TTC549 (cell line): ENCODE data around the gene SLC35F3.
"Not testable (repeated sequence)": the region's sequence is repeated elsewhere in the genome, so short reads cannot be mapped to it uniquely, and the experiment has no call there.

Experiments used
- FAIRE-seq: peaks from 2 replicates; lab custom pipeline; 2012; peaks lifted over from hg19 to GRCh38; lab: Jason Lieb, UNC

Gene SLC35F3

DNA sequence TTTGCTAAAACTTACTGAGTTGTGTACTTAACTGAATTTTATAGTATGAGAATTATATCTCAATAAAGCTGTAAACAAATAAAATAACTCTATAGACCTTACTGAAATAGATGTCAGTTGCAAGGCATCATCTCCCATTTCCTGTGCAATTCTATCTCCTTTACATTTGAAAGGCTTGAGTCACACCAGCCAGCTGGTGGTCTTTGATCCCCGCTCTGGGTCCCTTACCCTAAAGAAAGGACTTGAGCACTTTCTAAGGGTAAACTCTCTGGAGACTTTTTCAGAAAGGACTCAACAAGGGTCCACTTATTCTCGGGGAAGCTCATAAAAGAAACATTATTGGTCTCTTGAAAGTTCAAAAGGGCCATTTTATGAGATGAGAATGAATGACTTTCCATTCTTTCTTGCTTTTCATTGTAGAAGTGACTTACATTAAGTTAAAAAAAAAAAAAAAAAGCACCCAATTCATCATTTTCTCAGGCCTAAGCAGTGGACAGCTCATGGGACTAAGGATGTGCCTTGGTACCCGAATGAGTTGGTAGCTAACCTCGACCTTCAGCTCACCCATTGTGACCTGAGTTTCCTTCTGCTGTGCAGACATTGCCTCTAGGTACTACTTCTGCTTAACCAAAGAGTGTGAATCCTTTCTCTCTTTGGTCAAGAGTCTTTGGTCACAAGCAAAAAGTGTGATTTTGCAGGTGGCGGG lies 321.8 kb downstream of the SLC35F3 start:
- no peak for FAIRE-seq

DNA sequence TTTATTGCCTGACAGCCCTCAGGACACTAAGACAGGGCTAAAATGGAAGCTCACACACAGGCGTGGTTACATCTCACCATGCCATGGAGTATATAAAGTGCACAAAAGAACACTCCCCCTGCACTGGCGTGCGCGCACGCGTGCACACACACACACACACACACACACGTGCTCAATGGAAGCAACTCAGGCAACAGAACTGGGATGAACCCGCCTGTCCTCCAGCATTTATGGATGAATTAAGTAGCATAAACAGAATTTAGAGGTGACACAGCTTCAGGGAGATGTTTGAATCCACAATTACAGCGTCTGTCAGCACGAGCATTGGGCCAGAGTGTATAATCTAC lies 322.3 kb downstream of the SLC35F3 start:
- FAIRE-seq: no peak

DNA sequence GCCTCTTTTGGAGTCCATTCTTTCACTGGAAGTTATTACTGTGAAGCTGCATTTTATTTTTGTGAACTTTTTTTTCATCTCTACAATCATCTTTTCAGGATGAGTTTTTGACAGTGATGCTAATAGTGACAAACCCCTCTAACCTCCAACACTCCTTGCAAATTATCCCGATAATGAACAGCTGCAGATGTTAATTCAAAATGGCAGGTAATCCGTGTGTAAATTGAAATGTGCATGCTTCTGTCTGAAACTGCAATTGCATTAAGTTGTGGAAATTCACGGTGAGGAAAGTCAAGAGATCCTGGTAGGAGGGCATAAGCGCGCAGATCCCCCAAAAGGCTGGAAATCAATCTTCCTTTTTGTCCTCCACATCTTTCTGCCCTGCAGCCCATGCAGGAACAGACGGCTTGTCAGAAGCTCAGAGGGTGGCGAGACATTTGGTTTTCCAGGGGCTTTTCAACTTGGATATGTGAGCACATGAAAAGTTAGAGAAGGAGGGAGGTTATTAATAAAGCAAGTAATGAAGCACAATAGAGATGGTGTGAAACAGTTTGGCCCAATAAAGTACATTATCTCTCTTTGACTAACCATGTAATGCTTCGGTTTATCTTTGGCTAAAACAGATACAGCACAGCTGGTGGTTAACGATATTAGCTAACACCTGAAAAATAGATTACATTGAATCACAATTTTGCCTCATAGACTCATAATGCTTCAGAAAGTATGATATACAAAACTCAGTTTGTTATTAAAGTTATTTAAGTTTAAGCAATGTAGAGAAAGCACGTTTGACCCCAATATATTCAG lies 325.3 kb downstream of the SLC35F3 start:
- no peak for FAIRE-seq

DNA sequence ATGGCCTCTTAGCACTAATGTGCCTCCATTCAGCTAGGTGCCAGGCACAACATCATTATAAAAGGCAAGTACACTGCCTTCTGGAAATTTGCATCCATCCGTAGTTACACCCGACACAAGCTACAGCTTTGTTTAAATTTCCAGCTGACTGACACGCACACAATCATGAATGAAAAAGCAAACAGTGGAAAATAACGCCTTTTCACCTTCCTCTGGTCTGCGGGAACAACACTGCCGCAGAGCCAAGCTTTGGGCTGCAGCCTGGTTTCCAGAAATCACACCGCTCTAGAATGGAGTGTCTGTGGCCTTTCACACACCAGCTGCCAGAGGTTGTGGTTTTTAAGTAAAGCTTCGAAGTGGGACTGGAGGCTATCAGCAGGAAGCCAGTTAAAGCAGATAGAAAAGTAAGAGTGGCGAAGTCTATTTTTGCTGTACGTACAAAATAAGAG lies 326.0 kb downstream of the SLC35F3 start:
- no peak for FAIRE-seq

DNA sequence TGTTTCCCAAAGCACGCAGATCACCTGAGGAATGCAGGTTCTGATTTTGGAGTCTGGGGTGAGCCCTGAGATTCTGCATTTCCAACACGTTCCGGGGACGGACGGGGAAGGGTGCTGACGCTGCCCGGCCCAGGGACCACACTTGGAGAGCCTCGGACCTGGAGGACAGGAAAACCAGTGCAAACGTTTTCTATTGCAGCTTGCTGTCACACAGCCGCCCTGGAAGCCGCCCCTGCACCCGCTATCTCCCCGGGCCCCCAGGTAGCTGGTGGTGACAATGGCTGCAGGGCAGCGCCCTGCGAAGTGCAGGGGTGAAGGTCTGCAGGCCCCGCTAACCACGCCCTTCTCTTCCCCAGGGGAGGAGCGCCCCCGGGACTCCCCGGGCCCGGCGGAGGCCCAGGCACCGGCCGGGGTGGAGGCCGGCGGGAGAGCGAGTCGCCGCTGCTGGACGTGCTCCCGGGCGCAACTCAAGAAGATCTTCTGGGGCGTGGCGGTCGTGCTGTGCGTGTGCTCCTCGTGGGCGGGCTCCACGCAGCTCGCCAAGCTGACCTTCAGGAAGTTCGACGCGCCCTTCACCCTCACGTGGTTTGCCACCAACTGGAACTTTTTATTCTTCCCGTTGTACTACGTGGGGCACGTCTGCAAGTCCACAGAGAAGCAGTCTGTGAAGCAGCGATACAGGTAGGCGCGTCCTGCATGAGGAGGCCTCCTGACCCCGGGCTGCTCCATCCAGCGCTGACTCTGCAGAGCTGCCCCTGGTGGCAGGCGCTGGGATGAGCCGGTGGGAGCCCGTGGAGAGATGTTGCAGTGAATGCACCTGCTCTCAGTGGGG lies 326.8 kb downstream of the SLC35F3 start:
- no peak for FAIRE-seq

DNA sequence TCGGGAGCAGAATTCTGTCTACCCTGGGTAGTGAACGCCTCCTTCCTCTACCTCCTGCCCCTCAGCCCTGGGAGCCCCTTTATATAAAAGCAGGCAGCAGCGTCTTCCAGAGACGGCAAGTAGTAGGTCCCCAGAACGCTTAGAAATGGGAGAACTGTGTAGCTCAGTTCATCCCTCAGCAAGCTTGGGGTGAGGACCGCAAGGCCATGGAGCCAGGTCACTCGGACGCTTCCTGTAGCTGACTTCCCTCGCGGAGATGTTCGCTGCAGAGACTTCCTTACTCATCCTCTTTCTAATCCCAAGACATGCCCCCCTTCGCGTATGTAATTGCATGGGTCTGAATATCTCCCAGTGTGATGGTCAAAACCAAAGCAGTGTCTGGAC lies 327.4 kb downstream of the SLC35F3 start:
- no peak for FAIRE-seq

DNA sequence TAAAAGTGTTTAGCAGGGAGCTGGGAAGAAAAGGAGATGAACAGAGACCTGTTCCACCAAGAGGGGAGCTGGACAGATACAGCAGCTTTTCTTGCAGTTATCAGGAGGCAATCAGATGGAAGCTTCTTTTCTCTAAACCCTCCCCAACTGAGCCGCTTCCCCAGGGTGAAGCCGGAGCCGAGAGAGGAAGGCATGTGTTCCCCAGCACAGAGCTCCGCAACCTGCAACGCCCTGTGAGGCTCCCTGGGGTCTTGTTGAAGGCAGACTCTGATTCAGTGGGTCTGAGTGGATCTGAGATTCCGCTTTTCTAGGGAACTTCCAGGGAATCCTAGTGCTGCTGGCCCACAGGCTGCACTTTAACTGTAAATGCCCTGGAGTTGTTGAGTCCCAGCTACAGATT lies 329.7 kb downstream of the SLC35F3 start:
- FAIRE-seq: no peak

DNA sequence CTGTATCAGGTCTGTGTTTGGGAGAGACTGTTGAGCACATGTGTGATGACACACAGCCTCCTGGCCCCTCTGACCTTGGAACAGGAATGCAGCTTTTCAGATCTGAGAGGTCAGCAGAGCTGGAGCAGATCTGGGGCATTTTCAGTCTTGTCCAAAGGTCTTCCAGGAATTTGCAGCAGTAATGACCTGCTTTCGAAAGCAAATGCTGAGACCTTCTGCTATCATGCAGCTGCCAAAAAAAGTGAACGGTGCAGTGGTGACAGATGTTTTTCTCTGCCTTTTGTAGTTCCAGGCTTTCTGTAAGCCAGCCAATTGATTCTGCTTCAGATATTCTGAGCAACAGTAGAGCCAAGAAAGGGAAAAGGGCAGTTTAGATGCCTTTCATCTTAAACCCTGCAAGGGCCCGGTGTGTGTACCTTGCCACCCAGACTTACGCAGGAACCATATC lies 331.0 kb downstream of the SLC35F3 start:
- FAIRE-seq: no peak

DNA sequence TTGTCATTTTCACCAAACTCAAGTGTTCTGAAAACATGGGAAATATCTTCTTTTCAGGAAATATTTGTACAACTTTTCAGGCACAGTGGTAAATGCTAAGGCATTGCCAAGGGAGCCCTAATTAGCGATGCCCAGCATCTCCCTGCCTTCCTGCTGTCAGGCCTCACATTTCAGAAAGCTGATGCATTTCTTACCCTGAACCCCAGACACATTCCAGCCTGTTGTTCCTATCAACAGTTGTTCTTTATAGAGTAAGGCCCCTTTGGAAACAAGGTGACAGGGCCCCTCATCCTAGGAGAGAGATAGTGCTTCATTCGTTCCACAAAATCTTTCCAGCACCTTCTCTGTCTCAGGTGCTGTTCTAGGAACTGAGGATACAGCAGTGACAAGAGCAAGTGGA lies 332.9 kb downstream of the SLC35F3 start:
- no peak for FAIRE-seq

DNA sequence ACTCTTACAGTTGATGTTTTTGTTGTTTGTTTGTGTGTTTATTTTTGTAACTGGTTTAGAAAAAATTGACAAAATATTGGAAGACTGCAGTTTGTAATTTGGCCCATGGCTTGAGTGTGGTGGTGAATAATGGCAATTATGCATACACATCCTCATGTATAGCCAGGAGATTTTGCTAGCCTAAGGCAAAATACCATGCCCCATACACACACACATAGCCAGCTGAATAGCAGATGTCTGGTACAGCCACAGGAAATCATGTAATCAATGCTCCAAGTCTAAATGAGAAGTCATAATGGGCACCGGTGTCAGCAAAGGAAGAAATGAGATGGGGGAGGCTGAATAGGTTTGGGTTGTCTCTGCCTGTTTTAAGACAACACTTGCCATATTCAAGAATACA lies 333.6 kb downstream of the SLC35F3 start:
- no peak for FAIRE-seq

DNA sequence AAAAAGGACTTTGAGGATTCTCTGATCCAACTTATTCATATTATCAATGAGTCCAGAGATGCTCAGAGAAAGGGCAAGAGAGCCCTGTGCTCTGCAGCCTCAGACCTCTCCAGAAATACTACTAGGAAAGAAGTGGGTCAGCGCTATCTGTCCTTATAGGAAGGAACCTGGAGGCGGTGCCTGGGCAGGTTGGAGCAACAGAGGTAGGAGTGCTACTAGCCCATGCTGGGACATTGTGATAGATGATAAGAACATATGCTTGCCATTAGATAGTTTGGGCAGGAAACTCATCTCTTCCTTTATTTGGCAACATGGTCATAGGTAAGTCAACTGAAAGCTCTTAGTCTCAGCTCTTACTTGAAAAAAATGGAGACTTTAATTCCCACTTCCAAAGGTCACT lies 335.0 kb downstream of the SLC35F3 start:
- FAIRE-seq: no peak

DNA sequence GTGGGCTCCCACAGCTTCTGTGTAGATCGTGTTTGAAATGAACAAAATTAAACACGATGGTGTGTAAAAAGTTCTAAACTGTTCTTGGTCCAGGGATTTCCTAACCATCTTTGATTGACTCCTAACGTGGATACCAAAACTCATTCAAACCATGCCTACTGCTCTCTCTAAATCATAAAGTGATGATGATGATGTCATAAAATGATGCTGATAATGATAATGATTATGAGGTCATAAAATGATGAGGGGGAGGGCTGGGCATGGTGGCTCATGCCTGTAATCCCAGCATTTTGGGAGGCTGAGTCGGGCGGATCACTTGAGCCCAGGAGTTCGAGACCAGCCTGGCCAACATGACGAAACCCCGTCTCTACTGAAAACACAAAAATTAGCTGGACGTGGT lies 335.5 kb downstream of the SLC35F3 start:
- no peak for FAIRE-seq

DNA sequence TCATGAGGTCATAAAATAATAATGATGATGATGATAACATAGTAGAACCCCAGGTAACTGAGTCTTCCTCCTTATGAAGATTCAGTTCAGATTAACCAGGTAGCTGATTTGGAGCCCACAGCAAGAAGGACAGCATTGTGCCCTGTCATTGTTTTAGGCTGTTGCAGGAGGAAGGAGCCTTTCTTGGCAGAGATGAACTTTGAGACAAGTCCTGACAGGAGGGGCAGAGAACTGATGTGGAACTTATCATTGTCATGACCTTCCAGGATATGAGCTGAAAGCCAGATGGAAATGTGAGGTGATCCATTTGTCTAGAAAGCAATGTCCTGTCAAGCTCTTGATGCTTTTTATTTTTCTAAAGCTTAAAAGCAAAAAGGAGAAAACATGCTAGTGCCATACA lies 336.2 kb downstream of the SLC35F3 start:
- no peak for FAIRE-seq

DNA sequence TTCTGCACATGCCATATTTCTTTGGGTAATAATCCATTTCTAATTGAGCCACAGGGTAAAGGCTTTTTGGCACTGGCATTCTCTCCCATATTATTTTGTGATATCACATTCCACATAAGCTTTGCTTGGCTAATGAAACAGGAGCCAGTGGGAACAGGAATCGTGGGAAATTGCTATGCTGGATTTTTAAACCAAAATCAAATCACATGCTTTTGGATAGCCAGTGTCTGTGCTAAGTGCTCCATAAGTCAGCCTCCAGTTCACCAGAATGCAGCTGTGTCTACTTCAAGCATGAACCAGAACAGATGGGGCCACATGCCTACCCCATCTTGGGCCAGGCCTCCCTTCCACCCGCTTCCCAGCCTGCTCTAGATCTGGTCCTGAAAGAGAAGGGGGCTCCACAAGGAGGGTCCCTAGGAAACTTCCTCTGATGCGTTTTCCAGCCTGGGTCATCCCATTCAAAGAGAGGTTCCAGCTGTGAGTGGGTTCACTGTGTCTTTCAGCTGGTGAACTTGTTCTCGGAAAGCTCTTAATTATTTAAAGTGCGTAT lies 337.5 kb downstream of the SLC35F3 start:
- no peak for FAIRE-seq

DNA sequence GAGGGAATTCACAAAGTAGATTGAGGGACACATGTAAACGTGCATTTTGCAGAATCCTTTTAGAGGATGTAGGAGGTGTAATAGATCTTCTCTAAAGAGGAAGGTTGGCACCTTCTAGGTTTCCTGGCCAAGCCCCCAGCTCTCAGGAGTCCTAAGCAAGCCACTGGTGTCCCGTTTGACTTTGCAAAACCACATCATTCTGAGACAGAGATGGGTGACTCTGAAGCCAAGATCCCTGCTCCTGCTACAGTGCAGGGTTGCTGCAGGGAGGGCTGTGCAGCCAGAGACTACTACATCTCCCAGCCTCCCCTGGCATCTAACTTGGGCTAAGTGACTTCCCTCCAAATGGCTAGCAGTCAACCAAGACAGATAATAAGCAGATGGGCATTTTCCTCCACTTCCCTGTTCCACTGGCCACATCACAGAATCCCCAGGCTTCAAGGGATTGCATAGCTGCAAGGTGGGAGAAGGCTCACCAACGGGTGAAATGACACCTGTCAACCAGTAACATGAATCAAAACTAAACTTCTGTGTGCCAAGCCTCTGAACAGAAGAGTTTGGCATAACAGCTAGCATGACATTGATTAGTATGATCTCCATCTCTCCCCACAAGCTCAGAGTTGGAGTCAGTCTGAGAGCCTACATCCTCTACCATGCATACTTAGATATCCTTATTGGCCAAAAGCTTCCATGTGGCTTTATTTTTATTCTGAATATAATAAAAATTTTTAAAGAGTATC lies 339.2 kb downstream of the SLC35F3 start:
- no peak for FAIRE-seq

DNA sequence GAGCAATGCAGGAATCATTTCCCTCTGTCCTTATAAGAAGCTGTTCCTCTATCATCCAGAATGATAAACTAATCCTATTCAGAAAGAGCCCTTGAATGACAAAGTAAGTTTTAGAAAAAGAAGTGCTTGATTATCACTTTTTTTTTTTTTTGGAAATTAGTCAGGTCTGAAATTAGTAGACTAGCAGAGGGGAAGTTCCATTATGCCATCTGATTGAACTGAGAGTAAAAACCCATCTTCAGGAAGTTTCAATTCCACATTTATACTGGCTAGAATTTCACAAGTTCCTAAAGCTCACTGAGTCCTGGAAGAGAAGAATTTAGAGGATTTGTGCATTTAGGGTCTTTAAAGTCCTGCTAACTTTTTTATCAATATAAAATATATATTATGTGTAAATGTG lies 340.0 kb downstream of the SLC35F3 start:
- no peak for FAIRE-seq

DNA sequence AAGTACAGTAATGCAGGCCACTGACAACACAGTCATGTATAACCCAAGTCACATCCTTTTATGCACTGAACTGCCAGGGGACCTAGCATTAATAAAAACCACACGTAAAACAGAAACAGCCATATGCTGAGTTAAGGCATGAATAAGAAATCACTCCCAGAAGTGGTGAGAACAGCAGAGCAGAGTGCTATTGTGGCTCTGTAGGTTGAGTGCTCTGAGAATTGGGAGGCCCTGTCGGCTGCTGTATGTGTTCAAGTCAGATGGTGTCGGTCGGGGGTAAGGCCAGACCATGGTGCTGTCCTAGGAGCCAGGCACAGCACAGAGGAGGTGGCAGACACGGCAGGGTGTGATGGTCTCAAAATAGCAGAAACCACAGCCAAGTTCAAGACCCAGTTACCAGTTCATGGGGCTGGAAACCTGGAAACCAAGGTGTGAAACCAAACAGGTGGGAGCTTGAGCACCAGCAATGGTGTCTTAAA lies 342.2 kb downstream of the SLC35F3 start:
- FAIRE-seq: no peak

DNA sequence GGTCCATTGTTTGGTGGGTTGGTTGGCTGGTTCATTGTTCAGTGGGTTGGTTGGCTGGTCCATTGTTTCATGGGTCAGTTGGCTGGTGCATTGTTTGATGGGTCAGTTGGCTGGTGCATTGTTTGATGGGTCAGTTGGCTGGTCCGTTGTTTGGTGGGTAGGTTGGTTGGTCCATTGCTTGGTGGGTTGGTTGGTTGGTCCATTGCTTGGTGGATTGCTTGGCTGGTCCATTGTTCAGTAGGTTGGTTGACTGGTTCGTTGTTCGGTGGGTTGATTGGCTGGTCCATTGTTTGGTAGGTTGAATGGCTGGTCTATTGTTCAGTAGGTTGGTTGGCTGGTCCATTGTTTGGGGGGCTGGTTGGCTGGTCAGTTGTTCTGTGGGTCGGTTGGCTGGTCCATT lies 343.3 kb downstream of the SLC35F3 start:
- FAIRE-seq: not testable (repeated sequence)

DNA sequence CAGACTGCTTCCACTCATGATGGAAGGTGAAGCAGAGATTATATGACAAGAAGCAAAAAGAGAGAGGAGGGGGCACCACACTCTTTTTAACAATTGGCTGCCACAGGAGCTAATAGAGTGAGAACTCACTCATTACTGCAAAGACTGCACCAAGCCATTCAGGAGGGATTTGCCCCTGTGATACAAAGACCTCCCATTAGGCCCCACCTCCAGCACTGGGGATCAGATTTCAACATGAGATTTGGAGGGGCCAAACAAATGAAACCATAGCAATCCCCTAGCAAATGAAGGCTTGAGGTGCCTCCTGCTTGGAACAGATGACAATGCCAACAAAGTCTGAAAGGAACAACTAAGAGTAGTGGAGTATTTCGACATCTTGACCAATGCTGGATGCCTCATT lies 346.3 kb downstream of the SLC35F3 start:
- FAIRE-seq: no peak

DNA sequence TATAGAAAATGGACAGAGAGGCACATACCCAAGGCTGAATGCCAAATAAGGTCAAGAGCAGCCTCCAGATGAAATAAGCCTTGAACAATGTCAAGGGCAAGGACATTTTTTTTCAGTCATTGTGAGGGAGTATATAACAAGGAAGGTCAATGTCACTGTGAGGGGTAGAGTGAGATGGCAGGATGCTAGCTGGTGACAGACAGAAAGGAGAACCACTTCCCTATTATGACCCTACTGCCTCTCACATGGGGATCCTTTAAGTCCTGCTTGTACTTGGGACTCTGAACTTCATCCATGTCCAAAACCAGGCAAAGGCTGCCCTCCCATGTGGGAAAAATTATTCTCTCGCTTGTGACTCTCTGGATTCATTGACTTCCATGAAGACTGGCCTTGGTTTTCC lies 349.3 kb downstream of the SLC35F3 start:
- FAIRE-seq: no peak

DNA sequence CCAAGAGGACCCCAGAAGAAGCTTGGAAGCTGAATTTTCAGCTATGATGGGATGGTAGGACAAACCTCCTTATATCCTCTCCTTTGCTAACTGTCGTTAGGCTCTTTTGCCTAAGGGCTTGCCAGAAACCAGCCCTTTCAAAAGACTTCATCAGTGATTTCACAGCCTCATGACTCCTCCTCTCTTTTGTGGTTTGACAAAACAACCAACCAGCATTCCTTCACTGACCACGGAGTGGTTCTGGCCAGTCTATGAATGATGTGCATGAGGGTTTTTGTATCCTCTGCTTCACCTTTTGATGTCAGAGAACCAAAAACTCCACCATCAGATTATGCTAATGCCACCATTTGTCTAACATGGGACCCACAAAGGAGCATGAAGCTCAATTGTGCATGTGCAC lies 351.9 kb downstream of the SLC35F3 start:
- FAIRE-seq: no peak

DNA sequence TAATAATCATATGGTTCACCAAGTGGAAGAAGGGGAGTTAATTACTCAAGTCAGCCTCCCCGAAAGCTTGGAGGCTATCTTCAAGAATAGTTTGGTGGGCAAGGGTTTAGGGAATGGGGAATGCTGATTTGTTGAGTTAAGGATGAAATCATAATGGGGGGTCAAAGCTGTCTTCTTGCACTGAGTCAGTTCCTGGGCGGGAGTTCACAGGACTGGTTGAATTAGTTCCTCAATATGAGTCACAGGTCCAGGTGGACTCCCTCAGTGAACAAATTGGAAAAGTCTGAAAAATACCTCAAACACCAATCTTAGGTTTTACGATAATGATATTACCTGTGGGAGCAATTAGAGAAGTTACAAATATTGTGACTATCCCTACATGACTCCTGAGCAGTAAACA lies 353.6 kb downstream of the SLC35F3 start:
- FAIRE-seq: no peak
